COLO668 (cell line): ENCODE data around the gene ITGB2.

Experiments
- DNase-seq: peaks from one replicate; lab custom pipeline; 2025; ENCODE audit not compliant: unreplicated experiment; lab: John Stamatoyannopoulos, UW

ITGB2 gene

DNA sequence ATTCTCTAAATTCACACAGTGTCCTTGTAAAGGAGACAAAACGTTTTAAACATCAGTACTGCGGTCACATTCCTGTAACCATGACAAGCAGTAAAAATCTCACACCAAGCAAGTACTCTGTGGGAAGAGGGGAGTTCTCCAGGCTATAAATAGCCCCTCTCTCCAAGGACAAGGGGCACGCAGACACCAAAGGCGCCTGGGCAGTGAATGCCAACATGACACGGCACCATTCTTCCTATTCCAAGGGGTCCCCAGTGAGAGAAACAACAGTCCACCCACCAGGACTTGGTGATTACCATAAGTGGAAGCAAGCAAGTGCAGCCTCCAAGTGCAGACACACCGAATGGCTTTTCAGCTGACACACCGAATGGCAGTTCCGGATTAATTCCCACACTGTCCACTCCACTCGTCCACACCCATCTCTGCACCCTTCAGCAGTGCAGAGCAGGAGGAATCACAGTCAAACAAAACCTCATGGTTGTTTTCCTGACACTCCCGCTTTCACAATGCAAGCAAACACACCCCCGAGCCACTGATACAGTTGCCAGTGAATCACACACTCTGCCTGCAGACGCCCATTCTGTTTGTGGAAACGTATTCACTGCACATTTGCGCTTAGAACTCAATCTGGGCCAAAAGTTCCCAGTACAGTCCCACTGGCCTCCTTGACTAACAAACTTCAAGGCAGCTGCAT, 49.0 kb downstream of the ITGB2 start:
- DNase-seq, result peak; percentile 31

DNA sequence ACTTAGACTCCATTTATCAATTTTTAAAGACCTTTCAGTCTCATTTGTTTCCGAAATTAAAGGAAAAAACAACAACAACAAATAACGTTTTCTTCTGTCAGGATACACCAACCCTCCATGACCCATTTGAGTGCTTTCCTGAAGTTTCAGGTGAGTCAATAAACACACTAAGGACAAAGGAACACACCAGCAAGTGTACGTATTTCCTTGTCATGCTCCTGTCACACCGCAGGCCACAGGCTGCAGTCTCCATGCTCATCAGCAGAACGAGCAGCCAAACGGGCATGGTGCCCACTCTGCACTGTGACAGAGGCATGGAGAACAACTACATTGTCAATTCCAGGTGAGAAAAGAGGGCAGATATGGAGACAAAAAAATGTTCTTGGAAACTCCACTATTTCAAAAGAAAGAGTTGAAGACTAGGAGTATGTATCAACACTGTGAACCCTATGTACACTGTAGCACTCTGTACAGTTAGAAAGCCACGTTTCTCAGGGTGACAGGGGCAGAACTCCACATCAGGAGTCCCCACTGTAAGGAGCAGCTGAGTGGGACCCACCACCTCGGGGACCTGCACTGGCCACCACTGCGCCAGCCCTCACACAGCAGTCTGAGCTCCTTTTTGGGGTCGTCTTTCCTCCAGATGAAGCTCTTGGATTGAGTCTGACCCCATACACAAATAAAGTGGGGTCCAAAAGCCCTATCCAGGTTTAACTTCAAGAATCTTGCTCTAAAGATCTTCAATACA, 49.8 kb downstream of the ITGB2 start:
- DNase-seq, result no peak

GRCh38 chr21:44869781-44870747, 50.6 kb downstream of the ITGB2 start:
- no peak for DNase-seq

- DNase-seq, result no peak
Measured at GRCh38 chr21:44868707-44869106, 52.0 kb downstream of the ITGB2 start.

DNA sequence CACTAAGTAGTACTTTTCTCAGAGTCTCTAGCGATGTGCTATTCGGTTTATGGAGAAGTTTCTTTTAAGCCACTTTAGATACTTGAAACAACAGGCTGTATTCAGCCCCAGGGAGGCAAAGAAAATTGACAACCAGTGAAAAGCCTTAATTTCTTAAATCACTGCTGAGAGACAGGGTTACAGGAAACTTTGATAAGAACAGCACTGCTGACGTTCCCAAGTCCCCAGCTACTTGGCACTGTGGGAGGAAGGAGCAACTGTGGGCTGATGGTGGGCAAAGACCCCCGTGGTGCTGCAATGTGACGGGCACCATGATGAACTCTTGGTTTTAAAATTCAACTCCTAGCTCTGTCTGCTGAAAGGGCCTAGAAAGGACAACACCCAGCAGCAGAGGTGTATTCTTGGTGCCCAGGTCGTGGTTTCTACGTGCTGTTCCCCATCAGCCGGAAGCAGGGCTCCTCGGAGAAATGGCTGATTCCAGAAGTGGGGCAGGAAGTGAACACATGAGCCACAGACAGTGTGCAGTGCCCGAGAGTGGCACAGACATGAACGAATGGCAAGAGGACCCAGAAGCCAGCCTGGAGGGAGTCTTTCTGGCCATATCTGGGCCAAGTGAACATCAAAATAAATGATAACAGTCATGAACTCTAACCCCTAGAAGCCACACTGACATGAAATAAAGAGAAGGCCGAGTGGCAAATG, 52.5 kb downstream of the ITGB2 start:
- DNase-seq, result no peak

GRCh38 chr21:44867464-44867863, 53.2 kb downstream of the ITGB2 start:
- DNase-seq, result no peak

GRCh38 chr21:44866780-44867179, 53.9 kb downstream of the ITGB2 start:
- DNase-seq, result no peak

GRCh38 chr21:44865561-44866280, 55.0 kb downstream of the ITGB2 start:
- DNase-seq, result no peak

DNA sequence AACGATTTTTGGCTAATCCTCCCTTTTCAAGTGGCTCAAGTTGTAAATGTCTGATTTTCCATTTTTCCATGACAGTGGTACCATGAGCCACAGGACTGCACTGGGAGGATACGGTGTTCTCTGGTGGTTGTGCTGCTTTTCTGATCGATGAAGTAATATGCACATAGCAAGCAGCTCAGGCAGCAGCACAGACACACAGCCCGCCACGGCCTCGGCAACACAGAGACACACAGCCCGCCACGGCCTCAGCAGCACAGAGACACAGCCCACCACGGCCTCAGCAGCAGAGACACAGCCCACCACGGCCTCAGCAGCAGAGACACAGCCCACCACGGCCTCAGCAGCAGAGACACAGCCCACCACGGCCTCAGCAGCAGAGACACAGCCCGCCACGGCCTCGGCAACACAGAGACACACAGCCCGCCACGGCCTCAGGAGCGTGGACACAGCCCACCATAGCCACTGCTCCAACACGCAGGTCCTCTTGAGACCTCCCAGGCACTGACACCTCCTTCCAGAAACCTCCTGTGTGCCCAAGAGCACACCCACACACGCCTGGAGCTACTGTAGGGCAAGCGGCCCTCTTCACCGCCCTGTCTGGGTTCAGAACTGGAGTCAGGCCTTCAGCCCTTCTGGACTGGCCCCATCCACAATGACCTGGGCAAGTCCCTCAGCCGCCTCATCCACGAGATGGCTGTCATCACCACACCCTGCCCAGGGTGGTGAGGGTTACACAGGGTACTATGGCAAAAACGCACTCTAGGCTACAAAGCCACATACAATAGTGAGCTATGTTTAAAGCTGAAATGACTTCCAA, 57.6 kb downstream of the ITGB2 start:
- no peak for DNase-seq

- no peak for DNase-seq
Measured at GRCh38 chr21:44858791-44859190, 61.9 kb downstream of the ITGB2 start.

DNA sequence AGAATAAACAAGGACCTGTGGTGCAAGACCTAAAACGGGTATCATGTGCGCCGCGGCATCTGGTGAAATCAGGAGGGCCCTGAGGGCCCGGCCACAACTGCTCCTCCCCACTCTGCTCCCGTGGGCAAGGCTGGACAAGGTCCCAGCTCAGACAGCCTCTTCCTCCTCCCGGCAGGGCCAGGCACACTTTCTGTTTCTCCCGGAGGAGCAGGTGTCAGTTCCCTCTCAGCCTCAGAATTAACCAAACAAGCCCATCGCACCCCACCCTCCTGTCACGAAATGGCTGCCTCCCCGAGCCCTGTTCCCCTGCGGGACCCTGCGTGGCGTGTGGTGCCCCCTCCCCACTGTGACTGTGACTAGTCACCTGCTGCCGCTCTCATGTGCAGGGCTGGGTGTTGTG, 62.4 kb downstream of the ITGB2 start:
- DNase-seq, result no peak

- DNase-seq, result no peak
Measured at GRCh38 chr21:44857127-44857892, 63.4 kb downstream of the ITGB2 start.

- DNase-seq, result no peak
Measured at GRCh38 chr21:44856131-44856530, 64.6 kb downstream of the ITGB2 start.

DNA sequence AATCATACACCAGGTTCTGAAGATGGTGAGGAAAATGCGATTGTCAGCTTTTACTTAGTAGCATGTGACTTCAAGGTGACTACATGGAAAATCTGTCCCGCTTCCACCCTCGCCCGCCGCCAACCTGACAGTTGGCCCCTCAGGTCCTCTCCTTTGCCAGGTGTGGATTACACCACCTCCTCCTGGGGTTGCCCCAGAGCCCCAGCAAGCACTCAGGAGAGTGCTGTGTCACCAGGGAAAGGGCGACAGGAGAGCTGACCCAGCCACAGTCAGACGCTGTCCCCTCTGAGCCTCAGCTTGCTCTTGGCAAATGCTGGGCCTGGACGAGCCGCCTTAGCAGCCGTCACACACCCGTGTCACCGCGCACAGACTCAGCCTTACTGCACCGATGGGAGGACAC, 65.1 kb downstream of the ITGB2 start:
- no peak for DNase-seq

GRCh38 chr21:44854664-44855446, 65.8 kb downstream of the ITGB2 start:
- no peak for DNase-seq

DNA sequence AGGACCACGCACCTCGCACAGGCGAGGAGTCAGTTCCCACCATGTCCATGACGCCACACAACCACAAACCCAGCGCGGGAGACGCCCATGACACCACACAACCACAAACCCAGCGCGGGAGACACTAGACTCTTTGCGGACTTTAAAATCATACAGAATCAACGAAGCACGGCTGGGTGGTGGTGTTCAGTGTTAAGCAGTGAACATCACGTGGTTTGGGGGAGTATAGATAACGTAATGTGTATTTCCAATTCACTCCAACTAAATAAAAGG, 66.4 kb downstream of the ITGB2 start:
- DNase-seq, result no peak

DNA sequence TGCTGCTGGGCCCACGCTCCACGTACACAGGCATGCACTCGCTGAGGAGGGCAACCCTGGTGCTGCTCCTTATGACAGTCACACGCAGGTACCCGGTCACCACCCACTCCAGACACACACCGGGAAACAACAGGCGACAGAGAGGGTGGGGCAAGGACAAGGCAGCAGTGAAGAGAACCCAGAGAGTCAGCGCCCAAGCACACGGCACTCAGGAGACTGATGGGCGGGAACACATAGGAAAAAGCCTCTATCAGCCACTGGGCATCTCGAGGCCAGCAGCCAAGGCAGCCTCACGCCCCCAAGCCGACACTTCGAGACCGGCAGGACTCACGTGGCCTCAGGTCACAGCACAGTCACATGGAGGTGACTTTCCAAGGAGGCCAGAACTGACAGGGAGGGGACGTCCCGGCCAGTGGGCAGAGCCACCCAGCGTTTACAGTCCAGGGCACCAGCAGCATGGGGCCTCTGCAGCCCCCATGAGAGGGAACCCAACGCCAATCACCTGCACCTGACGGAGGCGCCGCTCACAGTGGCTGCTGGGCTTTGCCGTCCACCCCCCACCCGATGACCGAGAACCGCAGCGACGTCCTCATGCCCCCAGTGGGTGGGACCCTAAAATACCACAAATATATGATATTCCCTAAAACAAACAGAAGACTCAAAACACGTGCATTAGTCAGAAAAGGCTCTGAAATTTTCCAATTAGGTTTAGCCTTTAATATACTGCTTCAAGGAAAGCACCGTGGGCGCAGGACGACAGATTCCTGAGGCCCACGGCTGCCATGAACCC, 66.9 kb downstream of the ITGB2 start:
- DNase-seq, result no peak
